Measurements from ENCODE around the gene POLG2. TPM values are rescaled to one million over a fixed set of nuclear protein-coding genes. Genes with fewer than 3 reads are reported as not detected.

The POLG2 gene
- total RNA-seq, 1 donor from 2014 or later, result 12.0 TPM

DNA sequence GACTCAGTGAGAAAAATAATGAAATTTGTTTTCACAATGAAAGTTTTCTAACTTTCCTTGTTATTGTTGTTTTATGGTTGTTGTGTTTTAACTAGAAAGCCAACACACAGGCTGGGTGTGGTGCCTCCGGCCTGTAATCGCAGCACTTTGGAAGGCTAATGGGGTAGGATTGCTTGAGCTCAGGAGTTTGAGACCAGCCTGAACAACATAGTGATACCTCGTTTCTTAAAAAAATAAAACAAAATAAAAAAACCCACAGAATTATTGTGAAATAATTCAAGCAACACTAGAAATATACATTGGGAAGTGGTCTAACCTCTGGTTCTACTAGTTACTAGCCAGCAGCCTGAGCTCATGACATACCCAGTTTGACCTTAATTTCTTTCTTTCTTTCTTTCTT is 47.3 kb downstream of the POLG2 start:
- H3K36me3 ChIP-seq, result no peaks in the 10 kb centered on the region
- peak overlapping the region; percentile 72 for H3K27ac ChIP-seq
- H3K4me1 ChIP-seq, result peaks cover 16% of the 10 kb centered on the region
- DNase-seq (no peak), ATAC-seq (peak; percentile 58 to 66)
- peak overlapping the region; percentile 10 for H3K4me3 ChIP-seq
- no peaks in the 10 kb centered on the region for H3K9me3 ChIP-seq
- intact Hi-C loops (cut with DNase I), result no loop called here
- TF ChIP-seq, protein P1, sequence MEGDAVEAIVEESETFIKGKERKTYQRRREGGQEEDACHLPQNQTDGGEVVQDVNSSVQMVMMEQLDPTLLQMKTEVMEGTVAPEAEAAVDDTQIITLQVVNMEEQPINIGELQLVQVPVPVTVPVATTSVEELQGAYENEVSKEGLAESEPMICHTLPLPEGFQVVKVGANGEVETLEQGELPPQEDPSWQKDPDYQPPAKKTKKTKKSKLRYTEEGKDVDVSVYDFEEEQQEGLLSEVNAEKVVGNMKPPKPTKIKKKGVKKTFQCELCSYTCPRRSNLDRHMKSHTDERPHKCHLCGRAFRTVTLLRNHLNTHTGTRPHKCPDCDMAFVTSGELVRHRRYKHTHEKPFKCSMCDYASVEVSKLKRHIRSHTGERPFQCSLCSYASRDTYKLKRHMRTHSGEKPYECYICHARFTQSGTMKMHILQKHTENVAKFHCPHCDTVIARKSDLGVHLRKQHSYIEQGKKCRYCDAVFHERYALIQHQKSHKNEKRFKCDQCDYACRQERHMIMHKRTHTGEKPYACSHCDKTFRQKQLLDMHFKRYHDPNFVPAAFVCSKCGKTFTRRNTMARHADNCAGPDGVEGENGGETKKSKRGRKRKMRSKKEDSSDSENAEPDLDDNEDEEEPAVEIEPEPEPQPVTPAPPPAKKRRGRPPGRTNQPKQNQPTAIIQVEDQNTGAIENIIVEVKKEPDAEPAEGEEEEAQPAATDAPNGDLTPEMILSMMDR (IDR thresholded peaks at IDR 0.05), result no peak
- H3K27me3 ChIP-seq (ENCODE audit: low read depth), result no peaks in the 10 kb centered on the region

DNA sequence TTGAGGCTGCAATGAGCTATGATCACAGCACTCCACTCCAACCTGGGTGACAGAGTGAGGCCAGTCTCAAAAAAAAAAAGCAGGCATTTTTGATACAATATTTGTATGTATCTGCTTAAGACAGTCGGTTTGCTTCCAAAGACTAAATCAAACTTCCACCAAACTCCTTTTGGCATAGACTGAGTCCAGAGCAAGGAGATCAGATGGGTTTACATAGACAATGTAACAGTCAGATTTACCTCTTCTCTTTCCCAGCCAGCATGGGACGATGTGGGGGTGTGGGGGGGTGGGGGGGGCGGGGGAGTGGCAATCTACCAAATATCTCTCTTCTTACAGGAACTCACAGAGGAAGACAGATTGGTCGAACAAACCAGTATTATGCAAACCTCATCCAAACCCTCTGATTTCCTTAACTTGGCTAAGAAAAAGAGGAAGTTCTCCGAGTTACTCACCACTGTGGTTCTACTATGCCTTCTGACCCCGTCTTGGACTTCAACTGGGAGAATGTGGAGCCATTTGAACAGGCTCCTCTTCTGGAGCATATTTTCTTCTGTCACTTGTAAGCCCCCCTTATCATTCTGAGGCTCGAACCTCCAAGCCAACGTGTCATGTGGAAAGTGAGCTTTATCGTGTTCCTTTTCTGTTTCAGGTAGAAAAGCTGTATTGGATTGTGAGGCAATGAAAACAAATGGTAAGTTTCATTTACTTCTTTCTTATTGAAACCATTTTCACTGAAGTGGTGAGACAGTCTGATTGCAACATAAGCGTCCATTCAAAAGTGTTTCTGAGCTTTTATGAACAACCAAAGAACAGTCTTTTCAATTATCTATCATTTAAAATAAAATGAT is 48.0 kb downstream of the POLG2 start, which contains the start of gene MILR1:
TSS of gene MILR1 (plus strand) at position 451 of the 848 bp plus-strand sequence. CDS start at position 505, 54 bp downstream.
- ATAC-seq, result peak; percentile 94 to 95
- H3K36me3 ChIP-seq, result no peaks in the 10 kb centered on the region
- no peak for DNase-seq
- peak within 1 kb of the TSS; percentile 10 for H3K4me3 ChIP-seq
- H3K27me3 ChIP-seq (ENCODE audit: low read depth), result no peaks in the 10 kb centered on the region
- intact Hi-C loops (cut with DNase I), result no loop called here
- H3K4me1 ChIP-seq, result peaks cover 16% of the 10 kb centered on the region
- TF ChIP-seq, protein P1 (IDR thresholded peaks at IDR 0.05), result no peak
- H3K9me3 ChIP-seq, result no peaks in the 10 kb centered on the region
- H3K27ac ChIP-seq, result peak within 1 kb of the TSS; percentile 72

DNA sequence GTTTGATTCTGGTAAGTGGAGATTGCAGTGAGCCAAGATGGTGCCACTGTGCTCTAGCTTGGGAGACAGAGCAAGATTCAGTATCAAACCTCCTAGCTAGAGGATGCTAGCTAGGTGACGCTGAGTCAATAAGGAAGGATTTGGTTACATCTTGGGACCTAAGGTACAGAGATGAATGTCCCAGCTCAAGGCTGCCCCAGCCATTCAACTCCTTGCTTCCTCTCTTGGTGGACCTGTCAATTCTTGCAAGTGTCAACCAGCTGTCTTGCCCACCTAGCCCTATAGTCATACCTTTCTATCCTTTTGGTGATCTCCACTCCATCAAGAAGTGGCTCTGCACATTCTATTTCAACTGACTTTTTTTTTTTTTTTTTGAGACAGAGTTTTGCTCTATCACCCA is 49.3 kb downstream of the POLG2 start:
- intact Hi-C loops (cut with DNase I), result no loop called here
- no peak overlapping the region for H3K27ac ChIP-seq
- TF ChIP-seq, protein P1 (IDR thresholded peaks at IDR 0.05), result no peak
- no peaks in the 10 kb centered on the region for H3K9me3 ChIP-seq
- no peaks in the 10 kb centered on the region for H3K27me3 ChIP-seq (ENCODE audit: low read depth)
- ATAC-seq, result no peak
- no peak overlapping the region for H3K4me3 ChIP-seq
- no peak for DNase-seq
- no peaks in the 10 kb centered on the region for H3K36me3 ChIP-seq
- peaks cover 30% of the 10 kb centered on the region for H3K4me1 ChIP-seq

DNA sequence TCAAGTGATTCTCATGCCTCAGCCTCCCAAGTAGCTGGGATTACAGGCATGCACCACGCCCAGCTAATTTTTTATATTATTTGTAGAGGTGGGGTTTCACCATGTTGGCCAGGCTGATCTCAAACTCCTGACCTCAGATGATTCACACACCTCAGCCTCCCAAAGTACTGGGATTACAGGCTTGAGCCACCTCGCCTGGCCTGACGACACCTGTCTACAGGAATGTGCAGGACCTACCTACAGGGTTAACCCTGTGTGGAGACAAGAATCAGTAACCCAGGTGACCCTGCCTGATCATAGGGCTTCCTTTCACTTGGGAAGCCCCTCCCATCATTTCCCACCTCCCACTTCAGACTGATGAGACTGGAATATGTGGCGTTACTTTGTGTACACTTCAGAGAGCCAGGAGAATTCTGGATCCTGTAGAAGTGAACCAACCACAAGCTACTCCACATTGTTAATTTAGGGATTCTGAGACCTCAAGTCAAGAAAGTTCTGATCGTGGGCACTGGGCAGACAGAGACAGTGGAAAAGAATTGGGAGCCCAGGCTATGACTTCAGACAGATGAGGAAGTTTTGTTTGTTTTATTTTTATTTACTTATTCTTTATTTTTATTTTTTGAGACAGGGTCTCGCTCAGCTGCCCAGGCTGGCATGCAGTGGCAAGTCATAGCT is 53.6 kb downstream of the POLG2 start:
- intact Hi-C loops (cut with DNase I), result no loop called here
- TF ChIP-seq, protein P1 (IDR thresholded peaks at IDR 0.05), result no peak
- ATAC-seq (peak; percentile 31 to 41), DNase-seq (no peak)
- peak overlapping the region; percentile 71 for H3K27ac ChIP-seq
- no peak overlapping the region for H3K4me3 ChIP-seq
- H3K36me3 ChIP-seq, result no peaks in the 10 kb centered on the region
- peaks cover 8% of the 10 kb centered on the region for H3K9me3 ChIP-seq
- H3K27me3 ChIP-seq (ENCODE audit: low read depth), result no peaks in the 10 kb centered on the region
- peaks cover 34% of the 10 kb centered on the region for H3K4me1 ChIP-seq

DNA sequence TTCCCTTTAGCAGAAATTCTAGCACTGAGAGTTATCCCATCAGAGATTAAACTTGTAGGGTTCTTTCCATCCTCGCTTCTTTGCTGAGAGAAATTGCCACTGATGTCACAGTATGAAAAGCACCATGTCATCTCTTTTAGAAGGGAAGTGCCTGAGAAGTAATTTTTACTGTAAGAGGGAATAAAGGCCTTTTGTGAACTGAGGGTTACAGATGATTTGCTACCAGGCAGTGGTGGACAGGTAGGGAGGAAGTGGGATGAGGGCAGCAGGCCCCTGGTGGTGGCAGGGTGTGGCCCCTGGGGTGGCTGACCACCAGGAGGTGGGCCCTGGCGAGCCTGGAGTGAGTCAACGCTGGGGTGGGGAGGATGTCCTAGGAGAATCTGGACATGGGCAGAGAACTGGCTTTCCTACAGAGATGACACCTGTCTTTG is 54.3 kb downstream of the POLG2 start:
- H3K36me3 ChIP-seq, result no peaks in the 10 kb centered on the region
- H3K27me3 ChIP-seq (ENCODE audit: low read depth), result no peaks in the 10 kb centered on the region
- peak overlapping the region; percentile 71 for H3K27ac ChIP-seq
- H3K4me3 ChIP-seq, result no peak overlapping the region
- ATAC-seq (peak; percentile 36 to 50), DNase-seq (peak; percentile 54)
- H3K4me1 ChIP-seq, result peaks cover 29% of the 10 kb centered on the region
- TF ChIP-seq, protein P1 (IDR thresholded peaks at IDR 0.05), result no peak
- H3K9me3 ChIP-seq, result peaks cover 14% of the 10 kb centered on the region
- intact Hi-C loops (cut with DNase I), result no loop called here
